ENCODE measurements around the gene RAB3IL1. TPM values are rescaled to one million over a fixed set of nuclear protein-coding genes. Genes with fewer than 3 reads are reported as not detected.

RAB3IL1 gene
- total RNA-seq, 1 experiment from 2014 or later, result 2.3 TPM

GRCh38 chr11:61952882-61953281 is 35.5 kb upstream of the RAB3IL1 start:
- DNase-seq (ENCODE audit: low spot score), result no peak

DNA sequence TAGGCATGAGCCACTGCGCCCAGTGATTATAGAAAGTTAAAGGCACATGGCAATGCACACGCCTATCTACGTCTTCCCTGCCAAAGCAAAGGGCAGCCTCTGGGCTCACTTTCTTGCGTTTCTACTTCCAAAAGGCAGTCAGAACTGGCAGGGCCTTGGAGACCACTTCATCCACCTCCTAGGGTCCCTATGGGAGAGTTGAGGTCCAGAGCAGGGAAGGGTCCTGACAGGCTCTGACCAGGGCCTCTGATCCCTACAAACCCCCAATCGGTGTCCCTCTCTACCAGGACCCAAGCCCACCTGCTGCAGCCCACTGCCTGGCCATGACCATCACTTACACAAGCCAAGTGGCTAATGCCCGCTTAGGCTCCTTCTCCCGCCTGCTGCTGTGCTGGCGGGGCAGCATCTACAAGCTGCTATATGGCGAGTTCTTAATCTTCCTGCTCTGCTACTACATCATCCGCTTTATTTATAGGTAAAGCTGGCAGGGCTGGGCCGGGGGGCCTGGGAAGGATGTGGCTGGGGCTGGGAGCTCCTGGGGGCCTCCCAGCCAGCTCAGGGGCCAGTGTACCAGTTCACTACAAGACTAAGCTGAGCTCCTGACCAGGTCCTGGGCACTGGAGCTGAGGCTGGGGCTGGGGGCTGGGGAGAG is 34.2 kb upstream of the RAB3IL1 start:
- DNase-seq (ENCODE audit: low spot score), result no peak

GRCh38 chr11:61950035-61950547 is 32.7 kb upstream of the RAB3IL1 start, which contains the start of gene BEST1:
Gene BEST1 (plus strand): TSS chr11:61950351. CDS start chr11:61951807, 1,456 bp downstream.
- no peak for DNase-seq (ENCODE audit: low spot score)

DNA sequence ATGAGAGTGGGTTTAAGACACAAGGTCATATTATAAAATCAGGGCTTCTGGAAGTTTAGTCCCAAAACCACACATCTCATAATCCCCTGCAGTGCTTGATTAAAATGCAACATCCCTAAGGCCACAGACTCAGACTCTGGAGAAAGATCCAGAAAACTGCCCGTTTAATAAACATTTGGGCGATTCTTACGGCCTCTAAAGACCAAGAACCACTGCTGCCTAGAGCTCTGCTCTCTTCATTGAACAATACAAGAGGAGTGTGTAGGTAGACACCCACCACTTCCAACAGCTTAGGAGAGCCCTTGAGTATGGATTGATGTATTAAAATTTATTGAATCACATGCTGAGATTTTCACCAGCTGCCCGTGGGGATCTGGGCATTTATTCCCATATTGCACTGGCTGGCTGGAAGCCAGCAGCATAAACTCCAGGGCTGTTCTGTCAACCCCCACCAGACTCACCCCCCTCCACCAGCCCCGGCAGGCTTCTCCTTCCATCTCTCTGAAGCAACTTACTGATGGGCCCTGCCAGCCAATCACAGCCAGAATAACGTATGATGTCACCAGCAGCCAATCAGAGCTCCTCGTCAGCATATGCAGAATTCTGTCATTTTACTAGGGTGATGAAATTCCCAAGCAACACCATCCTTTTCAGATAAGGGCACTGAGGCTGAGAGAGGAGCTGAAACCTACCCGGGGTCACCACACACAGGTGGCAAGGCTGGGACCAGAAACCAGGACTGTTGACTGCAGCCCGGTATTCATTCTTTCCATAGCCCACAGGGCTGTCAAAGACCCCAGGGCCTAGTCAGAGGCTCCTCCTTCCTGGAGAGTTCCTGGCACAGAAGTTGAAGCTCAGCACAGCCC is 32.0 kb upstream of the RAB3IL1 start:
- peak; percentile 89 for DNase-seq (ENCODE audit: low spot score)

GRCh38 chr11:61948505-61948904 is 31.1 kb upstream of the RAB3IL1 start:
- DNase-seq (ENCODE audit: low spot score), result no peak

DNA sequence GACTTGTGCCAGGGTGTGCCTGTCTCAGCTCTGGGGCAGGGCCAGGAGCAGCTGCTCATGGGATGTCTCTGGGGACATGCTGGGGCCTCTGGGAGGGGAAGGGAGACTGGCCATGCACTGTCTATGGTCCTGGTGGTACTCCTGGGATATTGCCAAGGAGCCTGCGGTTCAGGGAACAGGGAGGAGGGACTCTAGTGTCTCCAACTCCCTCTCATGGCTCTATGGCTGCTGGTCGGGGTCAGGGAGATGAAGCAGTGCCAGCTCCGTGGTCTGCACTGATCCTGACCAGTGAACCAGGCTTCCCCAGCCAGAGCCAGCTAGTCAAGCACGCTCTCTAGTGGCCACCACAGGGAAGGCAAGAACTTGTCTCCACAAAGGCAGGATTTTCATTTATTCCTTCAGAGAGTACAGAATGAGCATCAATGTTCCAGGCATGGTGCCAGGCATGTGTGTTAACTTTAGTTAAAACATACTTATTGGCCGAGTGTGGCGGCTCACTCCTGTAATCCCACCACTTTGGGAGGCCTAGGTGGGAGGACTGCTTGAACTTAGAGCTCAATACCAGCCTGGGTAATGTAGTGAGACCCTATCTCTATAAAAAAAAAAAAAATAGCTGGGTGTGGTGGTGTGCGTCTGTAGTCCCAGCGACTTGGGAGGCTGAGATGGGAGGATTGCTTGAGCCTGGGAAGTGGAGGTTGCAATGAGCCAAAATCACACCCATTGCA is 30.3 kb upstream of the RAB3IL1 start:
- peak; percentile 83 for DNase-seq (ENCODE audit: low spot score)

DNA sequence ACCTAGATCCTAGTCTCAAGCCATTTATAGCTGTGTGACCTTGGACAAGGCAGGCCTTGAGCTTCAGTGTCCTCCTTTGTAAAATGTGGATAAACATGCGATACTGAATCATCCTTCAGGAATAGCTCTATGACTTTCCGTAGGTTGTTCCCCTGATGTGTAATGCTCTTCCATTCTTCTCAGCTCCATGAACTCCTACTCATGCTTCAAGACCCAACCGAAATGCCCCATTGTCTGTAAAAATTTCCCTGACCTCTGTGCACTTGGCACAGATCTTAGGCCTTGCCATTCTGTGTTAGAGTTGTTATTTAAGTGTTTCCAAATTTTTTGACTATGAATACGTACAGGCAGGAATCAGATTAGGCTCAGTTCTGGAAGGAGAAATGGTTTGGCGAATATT is 29.5 kb upstream of the RAB3IL1 start:
- DNase-seq (ENCODE audit: low spot score), result no peak

GRCh38 chr11:61945191-61945590 is 27.8 kb upstream of the RAB3IL1 start:
- DNase-seq (ENCODE audit: low spot score), result no peak

DNA sequence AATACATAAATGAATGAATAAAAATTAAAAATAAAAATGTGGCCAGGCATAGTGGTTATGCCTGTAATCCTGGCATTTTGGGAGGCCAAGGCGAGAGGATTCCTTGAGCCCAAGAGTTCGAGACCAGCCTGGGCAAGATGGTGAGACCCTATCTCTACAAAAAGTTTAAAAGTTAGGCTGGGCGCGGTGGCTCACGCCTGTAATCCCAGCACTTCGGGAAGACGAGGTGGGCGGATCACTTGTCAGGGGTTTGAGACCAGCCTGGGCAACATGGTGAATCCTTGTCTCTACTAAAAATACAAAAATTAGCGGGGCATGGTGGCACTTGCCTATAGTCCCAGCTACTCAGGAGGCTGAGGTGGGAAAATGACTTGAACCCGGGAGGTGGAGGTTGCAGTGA is 23.1 kb upstream of the RAB3IL1 start:
- no peak for DNase-seq (ENCODE audit: low spot score)

- DNase-seq (ENCODE audit: low spot score), result no peak
Observed at GRCh38 chr11:61935861-61936260, 18.5 kb upstream of the RAB3IL1 start.

GRCh38 chr11:61930933-61931332 is 13.6 kb upstream of the RAB3IL1 start:
- DNase-seq (ENCODE audit: low spot score), result no peak

- DNase-seq (ENCODE audit: low spot score), result no peak
Observed at GRCh38 chr11:61928606-61929005, 11.2 kb upstream of the RAB3IL1 start.

DNA sequence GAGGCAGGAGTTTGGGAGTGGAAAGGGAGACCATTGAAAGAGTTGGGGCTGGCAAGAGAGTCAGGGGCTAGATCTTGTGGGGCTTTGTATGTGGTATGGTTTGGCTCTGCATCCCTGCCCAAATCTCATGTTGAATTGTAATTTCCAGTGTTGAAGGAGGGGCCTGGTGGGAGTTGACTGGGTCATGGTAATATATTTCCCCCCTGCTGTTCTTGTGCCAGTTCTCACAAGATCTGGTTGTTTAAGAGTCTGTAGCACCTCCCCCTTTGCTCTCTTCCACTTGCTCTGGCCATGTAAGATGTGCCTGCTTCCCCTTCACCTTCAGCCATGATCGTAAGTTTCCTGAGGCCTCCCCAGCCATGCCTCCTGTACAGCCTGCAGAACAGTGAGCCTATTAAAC is 10.1 kb upstream of the RAB3IL1 start:
- no peak for DNase-seq (ENCODE audit: low spot score)

DNA sequence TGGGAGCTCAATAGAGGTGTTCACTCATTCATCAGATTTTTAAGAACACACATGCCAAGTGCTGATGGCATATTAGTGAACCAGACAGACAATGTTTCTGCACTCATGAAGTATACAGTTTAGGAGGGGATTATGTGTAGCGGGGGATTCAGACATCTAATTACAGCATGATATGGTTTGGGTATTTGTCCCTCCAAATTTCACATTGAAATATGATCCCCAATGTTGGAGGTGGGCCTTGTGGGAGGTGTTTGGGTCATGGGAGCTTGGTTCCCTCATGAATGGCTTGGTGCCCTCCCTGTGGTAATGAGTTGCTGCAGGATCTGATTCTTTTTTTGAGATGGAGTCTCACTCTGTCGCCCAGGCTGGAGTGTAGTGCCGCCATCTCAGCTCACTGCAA is 8.9 kb upstream of the RAB3IL1 start:
- no peak for DNase-seq (ENCODE audit: low spot score)

DNA sequence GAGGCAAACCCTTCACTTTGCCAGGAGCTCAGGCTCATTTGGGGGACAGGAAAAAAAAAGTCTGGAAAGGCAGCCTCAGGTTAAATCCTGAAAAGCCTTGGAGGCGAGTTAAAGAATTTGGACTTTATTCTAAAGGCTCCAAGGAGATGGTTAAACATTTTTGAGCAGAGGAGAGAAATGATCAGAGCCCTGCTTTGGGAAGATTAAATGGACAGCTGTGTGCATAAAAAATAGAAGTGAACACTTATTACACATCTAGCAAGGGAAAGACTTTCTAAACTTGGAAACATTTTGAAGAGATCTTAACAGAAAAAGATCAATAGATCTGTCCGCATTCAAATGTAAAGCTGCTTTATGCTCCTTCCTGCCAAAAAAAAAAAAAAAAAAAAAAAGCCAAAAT is 8.4 kb upstream of the RAB3IL1 start:
- DNase-seq (ENCODE audit: low spot score), result no peak

GRCh38 chr11:61924064-61924455 is 6.7 kb upstream of the RAB3IL1 start:
- no peak for DNase-seq (ENCODE audit: low spot score)

GRCh38 chr11:61923166-61924063 is 6.0 kb upstream of the RAB3IL1 start:
- peak; percentile 67 for DNase-seq (ENCODE audit: low spot score)

DNA sequence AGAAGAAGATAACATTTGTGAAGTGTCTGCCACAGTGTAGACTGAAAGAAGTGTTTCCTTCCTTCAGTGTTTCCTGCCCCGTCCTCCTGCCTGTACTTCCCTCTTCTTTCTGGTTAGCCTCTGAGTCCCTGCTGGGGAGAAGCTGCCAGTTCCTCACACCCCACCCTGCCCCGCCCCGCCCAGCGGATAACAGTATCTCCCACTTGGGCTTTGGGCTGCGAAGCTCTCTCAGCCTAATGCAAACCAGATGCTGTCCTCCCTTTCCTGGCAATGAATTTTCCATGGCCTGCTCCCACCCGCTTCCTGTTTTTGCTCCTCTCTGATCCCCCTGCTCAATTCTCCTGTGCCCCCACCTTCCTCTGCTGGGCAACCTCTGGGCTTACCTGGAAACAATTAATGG is 5.2 kb upstream of the RAB3IL1 start:
- DNase-seq (ENCODE audit: low spot score), result peak; percentile 57

- no peak for DNase-seq (ENCODE audit: low spot score)
Observed at GRCh38 chr11:61921446-61921845, 4.1 kb upstream of the RAB3IL1 start.

- no peak for DNase-seq (ENCODE audit: low spot score)
Observed at GRCh38 chr11:61919705-61920631, 2.6 kb upstream of the RAB3IL1 start.
